GM23338 (cell line): ENCODE data around the gene ACYP1. TPM values are rescaled to one million over a fixed set of nuclear protein-coding genes. Genes with fewer than 3 reads are reported as not detected.

Experiments used
- ATAC-seq: fragments of 200-7000 bp; cut with Tn5 transposase; 3 replicates; pipeline ENCODE4 v1.9.1; 2020
- DNase-seq: peaks from one replicate; pipeline ENCODE4 v3.0.0-alpha.2; 2015; ENCODE audit warnings: low spot score
- H2AFZ ChIP-seq: fragments of 200-600 bp; sonication (generic); 2 replicates; pipeline ENCODE4 v1.8.0; 2016; ENCODE audit warnings: antibody characterized with exemption, mild to moderate bottlenecking, moderate library complexity
- H3F3A ChIP-seq: fragments of 200-600 bp; sonication (generic); replicated peaks from 2 replicates; pipeline ENCODE4 v1.8.0; 2017; ENCODE audit warnings: antibody characterized with exemption, mixed run types, low read depth
- H3K27ac ChIP-seq: fragments of 200-600 bp; sonication (generic); 2 replicates; pipeline ENCODE4 v1.6.1; 2016; ENCODE audit warnings: low read depth
- H3K27me3 ChIP-seq: fragments of 200-600 bp; sonication (generic); 2 replicates; pipeline ENCODE4 v1.8.0; 2016; ENCODE audit warnings: mild to moderate bottlenecking, mixed run types, moderate library complexity; ENCODE audit not compliant: insufficient read depth
- H3K36me3 ChIP-seq: fragments of 200-600 bp; sonication (generic); 2 replicates; pipeline ENCODE4 v1.8.0; 2016; ENCODE audit warnings: mild to moderate bottlenecking; ENCODE audit not compliant: insufficient read depth
- H3K4me1 ChIP-seq: fragments of 200-600 bp; sonication (generic); 2 replicates; pipeline ENCODE4 v1.8.0; 2016; ENCODE audit warnings: mild to moderate bottlenecking, moderate library complexity; ENCODE audit not compliant: insufficient read depth
- H3K4me2 ChIP-seq: fragments of 200-600 bp; sonication (generic); 2 replicates; pipeline ENCODE4 v1.7.1; 2017; ENCODE audit warnings: mixed run types
- H3K4me3 ChIP-seq: fragments of 200-600 bp; sonication (generic); 2 replicates; pipeline ENCODE4 v1.6.1; 2016; ENCODE audit warnings: mixed run types
- H3K79me2 ChIP-seq: fragments of 200-600 bp; sonication (generic); replicated peaks from 2 replicates; pipeline ENCODE4 v1.8.0; 2017; ENCODE audit warnings: mild to moderate bottlenecking; ENCODE audit not compliant: insufficient read depth
- H3K9me2 ChIP-seq: fragments of 200-600 bp; sonication (generic); 2 replicates; pipeline ENCODE4 v1.8.0; 2017; ENCODE audit not compliant: insufficient read depth
- H4K20me1 ChIP-seq: fragments of 200-600 bp; sonication (generic); replicated peaks from 2 replicates; pipeline ENCODE4 v1.8.0; 2017; ENCODE audit warnings: mild to moderate bottlenecking; ENCODE audit not compliant: insufficient read depth
- H3K27ac Mint-ChIP-seq: 2 replicates; pipeline ENCODE4 v1.8.0; 2020; ENCODE audit warnings: inconsistent platforms, mild to moderate bottlenecking, moderate library complexity, mixed read lengths
- H3K27me3 Mint-ChIP-seq: 3 replicates; pipeline ENCODE4 v1.8.0; 2022; ENCODE audit warnings: low read depth, mild to moderate bottlenecking, moderate library complexity, mixed read lengths, inconsistent platforms; ENCODE audit not compliant: insufficient read depth, poor library complexity
- H3K36me3 Mint-ChIP-seq: 3 replicates; pipeline ENCODE4 v1.8.0; 2021; ENCODE audit warnings: low read depth, mild to moderate bottlenecking, inconsistent platforms, moderate library complexity, mixed read lengths
- H3K4me1 Mint-ChIP-seq: 3 replicates; pipeline ENCODE4 v1.8.0; 2020; ENCODE audit warnings: mild to moderate bottlenecking, inconsistent platforms, mixed read lengths
- H3K4me3 Mint-ChIP-seq: 3 replicates; pipeline ENCODE4 v1.8.0; 2021; ENCODE audit warnings: moderate library complexity, mild to moderate bottlenecking, inconsistent platforms, mixed read lengths
- H3K9me3 Mint-ChIP-seq: 3 replicates; pipeline ENCODE4 v1.8.0; 2020; ENCODE audit warnings: moderate library complexity, mild to moderate bottlenecking, inconsistent platforms, mixed read lengths
- EZH2 ChIP-seq: fragments of 200-600 bp; sonication (generic); IDR thresholded peaks from one replicate; pipeline ENCODE4 v1.8.0; 2017; ENCODE audit warnings: antibody characterized with exemption, mild to moderate bottlenecking, low read depth; ENCODE audit not compliant: unreplicated experiment
- JUNB ChIP-seq: IDR thresholded peaks from one replicate; pipeline ENCODE4 v1.6.1; 2016; ENCODE audit warnings: antibody characterized with exemption; ENCODE audit not compliant: unreplicated experiment
- NANOG ChIP-seq: IDR thresholded peaks from 2 replicates; pipeline ENCODE4 v1.6.1; 2016; ENCODE audit warnings: antibody characterized with exemption, borderline replicate concordance
- polyA plus RNA-seq: library from polyadenylated mRNA; unstranded; fragments of >200 nt; fragmentation: Nextera tagmentation; extraction: Ambion mirVana; gene quantifications from 2 replicates; pipeline ENCODE4 v1.2.1, GENCODE V29; 2016
- total RNA-seq: library from RNA; depleted of rRNA; stranded (reverse); fragments of >200 nt; shearing (Covaris generic); gene quantifications from 2 replicates; pipeline ENCODE4 v1.2.3, GENCODE V29; 2014
- TF ChIP-seq, protein P1 (sequence below): fragments of 250-450 bp; sonication (Bioruptor Pico); IDR thresholded peaks from 2 replicates; pipeline ENCODE4 v1.5.0; 2020; ENCODE audit warnings: mild to moderate bottlenecking, moderate library complexity
- TF ChIP-seq, protein P2 (sequence below): IDR thresholded peaks from one replicate; pipeline ENCODE4 v1.6.1; 2018; ENCODE audit warnings: antibody characterized with exemption; ENCODE audit not compliant: unreplicated experiment

Gene ACYP1
- total and polyA plus RNA-seq, 2 experiments from 2014 or later, result 18.4 to 104 TPM

DNA sequence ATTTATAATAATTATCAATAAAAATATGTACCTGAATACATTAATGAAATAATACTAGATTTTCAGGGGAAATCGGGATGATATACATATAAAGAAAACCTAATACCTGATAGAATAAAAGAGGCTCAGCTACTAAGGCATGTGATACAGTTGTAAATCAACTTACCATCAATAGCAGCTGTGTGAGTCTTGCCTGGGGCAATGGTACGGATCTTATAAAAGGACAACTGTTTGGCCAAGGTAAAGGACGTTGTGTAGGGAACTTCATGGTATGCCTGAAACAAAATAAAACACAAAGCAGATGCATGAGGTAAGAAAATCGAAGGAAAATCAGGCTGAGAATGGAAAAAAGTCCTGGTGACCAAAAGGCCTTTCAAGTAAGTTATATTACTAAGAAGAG is 37.7 kb upstream of the ACYP1 start:
- no peaks in the 10 kb centered on the region; the same call in 1 of the 2 replicates for H3F3A ChIP-seq
- no peak overlapping the region for H3K27ac ChIP-seq
- H3K9me2 ChIP-seq, result no peaks in the 10 kb centered on the region
- no peaks in the 10 kb centered on the region for H3K79me2 ChIP-seq
- Mint-ChIP-seq H3K27ac (no peak overlapping the region), H3K36me3 (peaks cover 79% of the 10 kb centered on the region), H3K4me3 (no peak overlapping the region), H3K27me3 (no peaks in the 10 kb centered on the region), H3K4me1 (no peaks in the 10 kb centered on the region), H3K9me3 (no peaks in the 10 kb centered on the region)
- no peaks in the 10 kb centered on the region for H3K4me1 ChIP-seq
- H3K27me3 ChIP-seq, result no peaks in the 10 kb centered on the region
- TF ChIP-seq, protein P1, sequence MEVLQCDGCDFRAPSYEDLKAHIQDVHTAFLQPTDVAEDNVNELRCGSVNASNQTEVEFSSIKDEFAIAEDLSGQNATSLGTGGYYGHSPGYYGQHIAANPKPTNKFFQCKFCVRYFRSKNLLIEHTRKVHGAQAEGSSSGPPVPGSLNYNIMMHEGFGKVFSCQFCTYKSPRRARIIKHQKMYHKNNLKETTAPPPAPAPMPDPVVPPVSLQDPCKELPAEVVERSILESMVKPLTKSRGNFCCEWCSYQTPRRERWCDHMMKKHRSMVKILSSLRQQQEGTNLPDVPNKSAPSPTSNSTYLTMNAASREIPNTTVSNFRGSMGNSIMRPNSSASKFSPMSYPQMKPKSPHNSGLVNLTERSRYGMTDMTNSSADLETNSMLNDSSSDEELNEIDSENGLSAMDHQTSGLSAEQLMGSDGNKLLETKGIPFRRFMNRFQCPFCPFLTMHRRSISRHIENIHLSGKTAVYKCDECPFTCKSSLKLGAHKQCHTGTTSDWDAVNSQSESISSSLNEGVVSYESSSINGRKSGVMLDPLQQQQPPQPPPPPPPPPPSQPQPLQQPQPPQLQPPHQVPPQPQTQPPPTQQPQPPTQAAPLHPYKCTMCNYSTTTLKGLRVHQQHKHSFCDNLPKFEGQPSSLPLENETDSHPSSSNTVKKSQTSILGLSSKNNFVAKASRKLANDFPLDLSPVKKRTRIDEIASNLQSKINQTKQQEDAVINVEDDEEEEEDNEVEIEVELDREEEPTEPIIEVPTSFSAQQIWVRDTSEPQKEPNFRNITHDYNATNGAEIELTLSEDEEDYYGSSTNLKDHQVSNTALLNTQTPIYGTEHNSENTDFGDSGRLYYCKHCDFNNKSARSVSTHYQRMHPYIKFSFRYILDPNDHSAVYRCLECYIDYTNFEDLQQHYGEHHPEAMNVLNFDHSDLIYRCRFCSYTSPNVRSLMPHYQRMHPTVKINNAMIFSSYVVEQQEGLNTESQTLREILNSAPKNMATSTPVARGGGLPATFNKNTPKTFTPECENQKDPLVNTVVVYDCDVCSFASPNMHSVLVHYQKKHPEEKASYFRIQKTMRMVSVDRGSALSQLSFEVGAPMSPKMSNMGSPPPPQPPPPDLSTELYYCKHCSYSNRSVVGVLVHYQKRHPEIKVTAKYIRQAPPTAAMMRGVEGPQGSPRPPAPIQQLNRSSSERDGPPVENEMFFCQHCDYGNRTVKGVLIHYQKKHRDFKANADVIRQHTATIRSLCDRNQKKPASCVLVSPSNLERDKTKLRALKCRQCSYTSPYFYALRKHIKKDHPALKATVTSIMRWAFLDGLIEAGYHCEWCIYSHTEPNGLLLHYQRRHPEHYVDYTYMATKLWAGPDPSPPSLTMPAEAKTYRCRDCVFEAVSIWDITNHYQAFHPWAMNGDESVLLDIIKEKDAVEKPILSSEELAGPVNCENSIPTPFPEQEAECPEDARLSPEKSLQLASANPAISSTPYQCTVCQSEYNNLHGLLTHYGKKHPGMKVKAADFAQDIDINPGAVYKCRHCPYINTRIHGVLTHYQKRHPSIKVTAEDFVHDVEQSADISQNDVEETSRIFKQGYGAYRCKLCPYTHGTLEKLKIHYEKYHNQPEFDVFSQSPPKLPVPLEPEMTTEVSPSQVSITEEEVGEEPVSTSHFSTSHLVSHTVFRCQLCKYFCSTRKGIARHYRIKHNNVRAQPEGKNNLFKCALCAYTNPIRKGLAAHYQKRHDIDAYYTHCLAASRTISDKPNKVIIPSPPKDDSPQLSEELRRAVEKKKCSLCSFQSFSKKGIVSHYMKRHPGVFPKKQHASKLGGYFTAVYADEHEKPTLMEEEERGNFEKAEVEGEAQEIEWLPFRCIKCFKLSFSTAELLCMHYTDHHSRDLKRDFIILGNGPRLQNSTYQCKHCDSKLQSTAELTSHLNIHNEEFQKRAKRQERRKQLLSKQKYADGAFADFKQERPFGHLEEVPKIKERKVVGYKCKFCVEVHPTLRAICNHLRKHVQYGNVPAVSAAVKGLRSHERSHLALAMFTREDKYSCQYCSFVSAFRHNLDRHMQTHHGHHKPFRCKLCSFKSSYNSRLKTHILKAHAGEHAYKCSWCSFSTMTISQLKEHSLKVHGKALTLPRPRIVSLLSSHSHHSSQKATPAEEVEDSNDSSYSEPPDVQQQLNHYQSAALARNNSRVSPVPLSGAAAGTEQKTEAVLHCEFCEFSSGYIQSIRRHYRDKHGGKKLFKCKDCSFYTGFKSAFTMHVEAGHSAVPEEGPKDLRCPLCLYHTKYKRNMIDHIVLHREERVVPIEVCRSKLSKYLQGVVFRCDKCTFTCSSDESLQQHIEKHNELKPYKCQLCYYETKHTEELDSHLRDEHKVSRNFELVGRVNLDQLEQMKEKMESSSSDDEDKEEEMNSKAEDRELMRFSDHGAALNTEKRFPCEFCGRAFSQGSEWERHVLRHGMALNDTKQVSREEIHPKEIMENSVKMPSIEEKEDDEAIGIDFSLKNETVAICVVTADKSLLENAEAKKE (CRISPR knock-in tag), result no peak
- no peak overlapping the region for H3K4me2 ChIP-seq
- H3K36me3 ChIP-seq, result peaks cover 13% of the 10 kb centered on the region
- H2AFZ ChIP-seq, result no peak overlapping the region
- DNase-seq, result no peak
- H3K4me3 ChIP-seq, result no peak overlapping the region
- ATAC-seq, result no peak
- H4K20me1 ChIP-seq, result peaks cover 4% of the 10 kb centered on the region; the same call in 1 of the 2 replicates

- no peak overlapping the region for H3K27ac ChIP-seq
- Mint-ChIP-seq H3K4me3 (no peak overlapping the region), H3K36me3 (peaks cover 76% of the 10 kb centered on the region), H3K27ac (no peak overlapping the region), H3K27me3 (no peaks in the 10 kb centered on the region), H3K4me1 (no peaks in the 10 kb centered on the region), H3K9me3 (no peaks in the 10 kb centered on the region)
- H3K79me2 ChIP-seq, result no peaks in the 10 kb centered on the region
- H3K4me3 ChIP-seq, result no peak overlapping the region
- no peaks in the 10 kb centered on the region; the same call in 1 of the 2 replicates for H3F3A ChIP-seq
- H3K36me3 ChIP-seq, result peaks cover 15% of the 10 kb centered on the region; the same call in 1 of the 2 replicates
- H4K20me1 ChIP-seq, result peaks cover 4% of the 10 kb centered on the region; the same call in 1 of the 2 replicates
- H3K27me3 ChIP-seq, result no peaks in the 10 kb centered on the region
- DNase-seq (no peak), ATAC-seq (no peak)
- no peaks in the 10 kb centered on the region for H3K9me2 ChIP-seq
- no peak overlapping the region for H3K4me2 ChIP-seq
- no peak overlapping the region for H2AFZ ChIP-seq
- H3K4me1 ChIP-seq, result no peaks in the 10 kb centered on the region
- TF ChIP-seq NANOG, result no peak
- TF ChIP-seq JUNB, result no peak
- TF ChIP-seq EZH2, result no peak
- TF ChIP-seq, protein P2, sequence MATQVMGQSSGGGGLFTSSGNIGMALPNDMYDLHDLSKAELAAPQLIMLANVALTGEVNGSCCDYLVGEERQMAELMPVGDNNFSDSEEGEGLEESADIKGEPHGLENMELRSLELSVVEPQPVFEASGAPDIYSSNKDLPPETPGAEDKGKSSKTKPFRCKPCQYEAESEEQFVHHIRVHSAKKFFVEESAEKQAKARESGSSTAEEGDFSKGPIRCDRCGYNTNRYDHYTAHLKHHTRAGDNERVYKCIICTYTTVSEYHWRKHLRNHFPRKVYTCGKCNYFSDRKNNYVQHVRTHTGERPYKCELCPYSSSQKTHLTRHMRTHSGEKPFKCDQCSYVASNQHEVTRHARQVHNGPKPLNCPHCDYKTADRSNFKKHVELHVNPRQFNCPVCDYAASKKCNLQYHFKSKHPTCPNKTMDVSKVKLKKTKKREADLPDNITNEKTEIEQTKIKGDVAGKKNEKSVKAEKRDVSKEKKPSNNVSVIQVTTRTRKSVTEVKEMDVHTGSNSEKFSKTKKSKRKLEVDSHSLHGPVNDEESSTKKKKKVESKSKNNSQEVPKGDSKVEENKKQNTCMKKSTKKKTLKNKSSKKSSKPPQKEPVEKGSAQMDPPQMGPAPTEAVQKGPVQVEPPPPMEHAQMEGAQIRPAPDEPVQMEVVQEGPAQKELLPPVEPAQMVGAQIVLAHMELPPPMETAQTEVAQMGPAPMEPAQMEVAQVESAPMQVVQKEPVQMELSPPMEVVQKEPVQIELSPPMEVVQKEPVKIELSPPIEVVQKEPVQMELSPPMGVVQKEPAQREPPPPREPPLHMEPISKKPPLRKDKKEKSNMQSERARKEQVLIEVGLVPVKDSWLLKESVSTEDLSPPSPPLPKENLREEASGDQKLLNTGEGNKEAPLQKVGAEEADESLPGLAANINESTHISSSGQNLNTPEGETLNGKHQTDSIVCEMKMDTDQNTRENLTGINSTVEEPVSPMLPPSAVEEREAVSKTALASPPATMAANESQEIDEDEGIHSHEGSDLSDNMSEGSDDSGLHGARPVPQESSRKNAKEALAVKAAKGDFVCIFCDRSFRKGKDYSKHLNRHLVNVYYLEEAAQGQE, result no peak
Measured at GRCh38 chr14:75098682-75099081, 34.9 kb upstream of the ACYP1 start.
